ENCODE data around the gene NOTCH2.
A peak's percentile ranks its signal among the peaks of the same experiment; 100 is the strongest.
"Not testable (repeated sequence)": the region's sequence is repeated elsewhere in the genome, so short reads cannot be mapped to it uniquely, and the experiment has no call there.

Gene NOTCH2

DNA sequence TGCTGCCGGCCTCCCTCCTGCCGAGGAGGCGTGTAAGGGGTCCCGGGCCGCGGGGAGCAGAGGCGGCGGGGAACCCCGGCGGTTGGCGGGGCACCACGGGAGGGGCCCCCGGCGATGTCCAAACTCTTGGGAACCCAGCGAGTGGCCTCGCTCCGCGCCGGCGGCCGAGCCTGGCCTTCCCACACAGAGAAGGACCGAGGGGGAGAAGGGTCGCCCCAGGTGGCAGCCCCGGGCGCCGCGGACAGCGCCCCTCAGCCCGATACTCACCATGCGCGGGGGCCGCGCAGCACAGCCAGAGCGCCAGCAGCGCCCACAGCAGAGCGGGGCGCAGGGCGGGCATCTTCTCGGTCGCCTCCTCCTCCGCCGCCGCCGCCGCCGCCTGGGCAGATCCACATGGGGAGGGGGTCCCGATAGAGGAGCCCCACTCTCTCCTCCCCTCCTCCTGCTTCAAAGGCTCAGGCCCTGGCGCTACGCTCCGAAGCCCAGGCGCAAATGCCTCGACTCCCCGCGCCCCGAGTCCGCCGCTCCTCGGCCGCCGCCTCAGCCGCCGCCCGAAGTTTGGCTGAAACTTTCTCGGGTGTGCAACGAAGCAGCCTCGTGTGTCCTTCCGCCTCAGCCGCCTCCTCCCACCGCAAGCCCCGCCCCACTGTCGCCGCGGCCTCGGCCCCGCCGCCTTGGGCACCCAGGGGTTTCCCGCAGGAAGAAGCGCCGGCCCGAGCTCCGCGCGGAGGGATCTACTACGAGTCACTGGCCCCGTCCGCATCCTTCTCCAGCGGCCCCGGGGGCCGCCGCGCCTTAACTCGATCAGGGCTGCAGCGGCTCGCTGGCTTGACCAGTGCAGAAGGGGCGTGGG is at the start of gene NOTCH2:
Gene NOTCH2, minus strand, starts transcription at position 596 of the 853 bp plus-strand sequence. Its CDS starts 256 bp downstream, at position 340.
- DNase-seq = peak; percentile 57 to 58

DNA sequence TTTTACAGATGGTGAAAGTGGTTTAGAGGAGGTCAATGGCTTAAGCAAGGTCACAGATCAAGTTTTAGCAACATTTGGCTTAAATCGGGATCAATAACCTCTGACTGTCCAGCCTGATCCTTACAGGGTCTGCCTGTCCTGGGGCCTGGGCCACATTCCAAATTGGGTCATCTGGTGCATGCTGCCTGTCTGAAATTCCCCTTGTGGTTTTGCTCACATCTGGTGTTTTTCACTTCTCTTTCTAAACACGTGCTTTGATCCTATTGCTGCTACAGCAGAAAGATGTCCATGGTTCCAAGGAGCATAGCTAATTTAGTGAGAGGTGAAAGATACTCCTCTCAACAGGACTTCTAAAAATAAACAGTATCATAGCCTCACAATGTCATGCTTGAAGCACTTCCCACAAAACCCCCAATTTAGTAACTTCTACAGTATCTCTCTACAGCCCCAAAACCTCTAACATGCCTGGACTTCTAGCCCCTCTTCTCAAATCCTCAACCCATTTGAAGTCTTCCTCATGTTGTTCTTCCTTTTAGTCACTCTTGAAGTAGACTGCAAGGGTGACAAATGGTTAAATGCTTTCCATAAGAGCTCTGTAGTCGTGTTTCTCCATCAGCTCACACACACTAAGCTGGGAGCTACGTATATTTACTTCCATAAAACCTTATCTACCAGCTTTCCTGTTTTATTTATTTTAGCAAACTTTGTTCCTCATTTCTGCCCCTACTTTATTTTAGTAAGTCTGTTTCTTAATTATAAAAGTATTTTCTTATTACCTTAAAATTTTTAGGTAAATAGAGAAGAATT is 48.1 kb upstream of the NOTCH2 start:
- DNase-seq = not testable (repeated sequence)

DNA sequence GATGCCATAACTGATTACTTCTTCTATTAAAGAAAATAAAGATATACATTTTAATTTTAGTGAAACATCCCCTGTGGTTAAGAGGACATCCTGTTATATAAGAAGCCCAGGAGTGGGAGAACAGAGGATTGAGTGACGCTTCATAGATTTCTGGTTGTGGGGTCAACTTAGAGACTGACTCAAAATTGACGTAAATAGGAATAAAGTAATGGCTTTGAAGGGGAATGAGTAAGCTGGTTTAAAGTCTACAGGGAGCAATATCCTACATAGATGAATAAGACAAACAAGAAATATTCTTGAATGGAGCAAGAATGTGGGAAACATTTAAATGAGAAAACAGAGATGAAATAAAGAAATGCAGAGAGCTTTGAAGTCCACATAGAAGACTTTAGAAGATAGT is 46.6 kb upstream of the NOTCH2 start:
- not testable (repeated sequence) for DNase-seq

DNA sequence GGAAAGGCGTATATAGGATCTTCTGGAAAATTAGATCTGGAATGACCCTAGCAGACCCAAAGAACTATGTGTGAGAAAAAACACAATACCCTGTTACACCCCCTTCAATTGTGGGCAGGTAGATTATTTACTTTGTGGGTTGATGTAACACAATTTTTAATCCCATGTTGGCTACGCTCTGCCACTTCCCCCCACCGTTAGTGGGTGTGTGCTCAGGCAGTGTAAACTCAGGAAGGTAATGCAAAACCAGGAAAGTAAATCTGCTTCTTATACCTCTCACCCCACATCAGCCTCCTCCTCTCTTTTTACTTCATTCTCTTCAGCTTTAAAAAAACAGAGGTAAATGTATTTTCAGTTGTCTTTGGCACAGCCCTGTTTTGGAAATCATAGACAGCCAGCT is 43.7 kb upstream of the NOTCH2 start:
- not testable (repeated sequence) for DNase-seq

DNA sequence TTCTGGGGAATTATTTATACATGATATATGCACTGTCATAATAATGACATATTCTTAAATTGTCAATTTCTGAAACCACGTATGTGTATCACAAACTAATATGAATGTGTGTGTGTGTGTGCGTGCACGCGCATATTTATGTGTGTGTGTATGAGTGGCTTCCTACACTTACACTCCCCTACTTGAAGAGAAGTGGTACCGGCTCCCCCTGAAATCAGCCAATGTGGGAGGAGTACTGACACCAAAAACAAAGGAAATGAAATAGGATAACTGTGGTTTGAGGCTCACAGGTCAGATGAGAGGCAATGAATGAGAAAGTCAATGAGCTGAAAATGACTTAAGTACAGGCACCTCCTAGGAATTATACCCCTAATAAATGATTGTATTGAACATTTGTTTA is 42.8 kb upstream of the NOTCH2 start:
- DNase-seq = not testable (repeated sequence)

DNA sequence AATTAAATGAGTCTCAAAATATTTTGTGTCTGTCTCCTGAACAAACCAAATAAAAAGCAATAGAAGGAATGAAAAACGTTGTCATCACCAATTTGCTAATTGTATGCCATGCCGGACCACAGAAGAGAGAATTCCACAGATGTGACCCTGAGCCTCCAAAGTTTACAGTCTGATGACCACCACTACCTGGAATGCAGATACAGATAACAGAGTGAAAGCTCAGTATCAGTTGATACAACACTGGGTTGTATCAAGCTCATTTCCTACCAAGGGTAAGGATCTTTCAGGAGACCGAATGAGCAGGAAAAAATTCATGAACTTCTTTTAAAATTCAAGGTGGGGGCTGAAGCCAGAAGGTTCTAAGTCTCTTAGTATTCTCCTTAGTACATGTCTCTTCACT is 42.3 kb upstream of the NOTCH2 start:
- not testable (repeated sequence) for DNase-seq

DNA sequence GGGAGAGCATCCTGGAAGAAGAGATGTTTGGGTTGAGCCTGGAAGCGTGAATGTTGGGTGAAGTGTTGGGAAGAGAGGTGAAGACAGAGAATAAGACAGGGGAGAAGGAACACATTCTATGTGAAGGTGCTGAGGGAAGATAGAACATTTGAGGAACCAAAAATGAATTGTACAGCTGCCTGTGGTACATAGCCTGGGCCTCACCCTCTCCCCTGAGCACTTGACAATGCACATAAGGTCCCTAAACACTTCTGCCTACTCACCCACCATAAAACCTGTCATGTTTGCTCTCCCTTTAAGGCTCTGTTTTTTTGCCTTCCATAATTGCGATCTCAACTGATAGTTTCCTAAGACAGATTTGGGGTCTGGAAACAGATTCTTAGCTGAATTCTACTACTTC is 41.5 kb upstream of the NOTCH2 start:
- not testable (repeated sequence) for DNase-seq

DNA sequence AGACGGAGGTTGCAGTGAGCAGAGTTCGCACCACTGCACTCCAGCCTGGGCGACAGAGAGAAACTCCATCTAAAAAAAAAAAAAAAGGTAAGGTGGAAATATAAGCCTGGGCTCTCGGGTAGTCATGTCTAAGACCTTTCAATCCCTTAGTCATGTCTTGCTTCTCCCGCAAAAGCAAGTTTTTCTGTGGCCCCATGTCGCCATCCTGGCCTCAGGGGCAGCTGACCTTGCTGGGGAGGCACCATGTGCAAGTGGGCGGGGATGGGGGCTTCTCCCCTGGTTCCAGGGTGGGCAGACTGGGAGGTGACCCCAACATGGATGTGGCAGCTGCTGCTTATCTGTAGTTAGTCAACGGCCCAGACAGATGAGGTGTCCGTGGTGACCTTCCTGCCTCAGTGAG is 40.2 kb upstream of the NOTCH2 start:
- not testable (repeated sequence) for DNase-seq

DNA sequence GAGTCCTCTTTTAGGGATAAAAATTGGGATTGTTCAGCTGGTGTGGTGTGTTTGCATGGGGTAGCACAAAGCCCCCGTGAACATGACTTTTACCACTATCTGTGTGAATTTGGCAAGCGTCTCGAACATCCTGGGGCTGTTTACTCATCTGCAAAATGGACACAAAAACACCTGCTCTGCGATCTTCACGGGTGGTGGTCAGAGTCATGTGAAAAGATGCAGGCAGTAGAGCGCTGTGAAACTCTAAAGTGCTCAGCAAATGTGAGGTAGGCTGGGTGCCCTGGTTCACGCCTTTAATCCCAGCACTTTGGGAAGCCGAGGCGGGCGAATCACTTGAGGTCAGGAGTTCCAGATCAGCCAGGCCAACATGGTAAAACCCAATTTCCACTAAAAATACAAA is 39.7 kb upstream of the NOTCH2 start:
- DNase-seq = not testable (repeated sequence)

DNA sequence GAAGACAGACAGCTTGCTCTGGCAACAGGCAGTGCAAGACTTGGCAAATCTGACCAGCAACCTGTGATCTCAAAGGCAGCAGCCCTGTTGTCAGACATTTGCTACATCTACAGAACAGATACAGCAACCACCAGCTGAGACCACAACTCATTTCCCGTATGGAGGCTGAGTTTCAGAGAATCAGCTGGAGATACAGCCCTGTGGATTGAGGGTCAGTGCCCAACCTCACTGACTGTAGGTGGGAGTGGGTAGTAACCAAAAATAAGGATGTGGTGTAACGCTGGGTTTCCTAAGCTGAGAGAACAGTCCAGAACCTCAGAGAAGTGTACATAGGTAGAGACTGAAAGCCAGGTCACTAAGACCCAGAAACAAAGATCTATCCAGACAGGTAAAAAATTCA is 35.8 kb upstream of the NOTCH2 start:
- not testable (repeated sequence) for DNase-seq

DNA sequence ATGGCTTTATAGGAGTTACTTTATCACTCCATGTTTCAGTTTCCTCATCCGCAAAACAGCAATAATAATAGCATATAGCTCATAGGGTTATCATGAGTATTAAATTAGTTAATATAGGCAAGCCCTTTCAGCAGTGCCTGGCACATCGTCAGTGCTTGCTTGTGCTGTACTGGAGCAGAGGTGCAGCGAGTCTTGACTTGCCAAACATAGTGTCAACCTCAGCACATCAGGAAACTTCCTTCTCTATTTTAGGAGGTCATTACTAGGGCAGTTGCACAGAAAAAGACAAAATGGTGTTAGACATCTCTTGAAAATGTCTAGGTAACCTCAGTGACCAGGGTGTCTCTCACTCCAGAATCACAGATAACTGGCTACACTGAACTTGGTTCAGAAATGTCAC is 34.3 kb upstream of the NOTCH2 start:
- DNase-seq = not testable (repeated sequence)

DNA sequence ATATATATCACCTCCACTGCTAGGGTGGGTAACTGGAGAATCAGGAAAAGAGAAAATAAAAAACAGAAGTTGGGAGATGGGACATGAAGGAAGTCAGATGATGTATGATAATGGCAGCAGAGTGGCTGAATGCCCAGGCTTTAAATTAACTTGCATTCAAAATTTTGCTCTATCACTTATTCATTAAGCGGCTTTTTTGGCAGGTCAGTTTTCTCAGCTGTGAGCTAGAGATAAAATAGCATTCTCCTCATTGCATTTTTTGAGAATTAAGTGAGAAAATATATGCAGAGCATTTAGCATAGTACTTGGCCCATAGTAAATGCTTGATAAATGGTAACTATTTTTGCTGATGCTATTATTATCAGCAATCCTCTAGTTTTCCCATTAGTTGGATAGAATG is 32.1 kb upstream of the NOTCH2 start:
- DNase-seq = not testable (repeated sequence)

DNA sequence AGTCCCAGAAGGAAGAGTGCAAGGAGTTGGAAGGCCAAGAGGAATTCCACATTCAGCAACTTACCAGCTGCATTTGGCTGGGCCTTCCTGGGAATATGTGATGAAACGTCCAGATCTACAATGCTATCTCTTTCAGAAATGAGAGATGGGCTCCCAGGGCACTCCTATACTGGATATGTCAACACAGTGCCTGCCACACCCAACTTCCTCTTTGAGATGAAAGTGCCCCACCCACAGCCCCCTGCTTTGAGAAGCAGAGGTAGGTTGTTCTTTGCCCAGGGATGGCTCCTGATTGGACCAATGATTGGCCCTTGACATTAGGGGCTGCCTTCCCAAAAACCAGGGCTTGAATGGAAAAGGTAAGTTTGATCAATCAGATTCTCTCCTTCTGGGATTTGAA is 31.1 kb upstream of the NOTCH2 start:
- not testable (repeated sequence) for DNase-seq

DNA sequence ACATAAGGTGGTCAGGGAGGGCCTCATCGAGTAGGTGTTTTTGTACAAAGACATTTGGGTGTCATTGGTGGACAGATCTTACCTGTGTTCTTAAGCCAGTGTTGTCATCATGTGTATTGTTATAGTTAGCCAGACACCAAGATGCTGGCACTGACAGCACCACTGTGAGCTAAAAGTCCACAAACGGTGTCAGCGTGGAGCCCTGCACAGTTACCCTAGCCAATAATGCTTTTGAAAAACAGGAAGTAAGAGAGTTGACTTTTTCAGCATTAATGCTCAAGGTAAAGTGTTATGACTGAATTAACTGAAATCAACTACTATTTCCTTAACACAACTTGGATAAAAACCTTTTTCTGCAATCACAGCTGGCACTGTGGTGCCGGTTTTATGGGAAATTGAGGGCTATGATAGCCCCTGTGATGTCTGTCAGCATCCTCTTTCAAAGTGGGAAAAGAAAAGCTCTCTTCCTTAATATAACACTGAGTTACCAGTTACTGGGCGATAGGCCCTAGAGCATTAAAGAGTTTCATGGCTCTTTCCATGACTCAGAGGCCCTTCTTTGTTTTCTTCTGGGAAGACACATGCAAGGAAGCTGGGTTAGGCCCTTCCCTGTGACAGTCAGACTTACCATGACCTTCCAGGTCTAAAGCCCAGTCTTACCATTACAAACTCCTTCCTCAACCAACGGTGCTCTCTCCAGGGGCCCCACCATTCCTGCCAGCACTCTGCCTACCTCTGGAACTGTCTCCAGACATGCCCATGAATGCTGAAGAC is 29.7 kb upstream of the NOTCH2 start:
- not testable (repeated sequence) for DNase-seq

DNA sequence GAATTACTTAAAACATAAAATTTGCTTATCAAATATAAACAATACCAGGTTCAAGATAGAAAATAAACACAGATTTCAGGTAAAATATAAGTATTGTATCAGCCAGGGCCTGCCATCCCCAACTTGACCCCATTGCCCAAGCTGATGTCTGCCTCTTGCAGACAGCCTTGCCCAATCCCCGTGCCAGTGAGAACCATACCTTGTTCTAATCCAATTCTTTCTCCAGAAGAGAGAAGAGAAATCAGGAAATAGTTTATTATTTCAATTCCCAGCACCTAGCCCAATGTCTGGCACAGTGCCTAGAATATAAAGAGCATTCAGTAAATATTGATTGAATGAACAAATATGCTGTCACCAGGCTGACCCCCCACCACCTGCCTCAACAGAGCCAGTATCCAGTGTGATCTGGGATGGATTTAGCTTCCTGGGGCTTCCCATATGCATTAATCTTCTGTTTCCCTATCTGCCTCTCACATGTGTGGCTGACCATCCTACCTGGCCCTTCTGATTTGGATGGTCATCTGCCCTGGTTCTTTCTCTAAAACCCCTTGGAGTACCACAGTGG is 27.6 kb upstream of the NOTCH2 start:
- not testable (repeated sequence) for DNase-seq

DNA sequence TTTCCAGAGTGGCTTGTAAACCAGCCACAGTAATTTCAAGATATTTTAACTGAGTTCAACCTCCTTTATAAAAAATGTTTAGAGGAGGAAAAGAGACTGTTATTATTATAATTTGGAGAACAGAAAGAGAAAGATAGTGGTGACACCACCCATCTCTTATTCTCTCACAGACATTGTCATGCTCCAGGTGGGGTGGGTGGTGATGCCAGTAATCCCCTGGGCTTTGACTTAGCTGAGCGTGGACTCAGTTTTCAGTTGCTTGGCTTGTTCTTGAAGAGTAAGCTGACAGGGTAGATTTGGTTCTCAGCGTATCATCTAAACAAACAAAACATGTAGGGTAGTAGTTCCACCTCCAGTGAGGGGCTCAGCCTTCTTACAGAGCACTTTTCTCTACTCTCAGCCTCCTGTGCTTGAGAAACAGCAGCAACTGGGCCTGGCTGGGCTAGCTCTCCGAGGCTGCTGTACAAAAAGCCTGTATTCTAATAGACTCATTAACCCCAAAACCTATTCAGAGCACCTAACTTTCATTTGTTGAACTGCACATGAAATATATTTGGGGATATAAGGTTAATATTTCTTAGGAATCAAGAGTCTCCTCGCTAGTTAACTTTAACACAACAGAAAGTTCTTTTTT is 24.2 kb upstream of the NOTCH2 start:
- not testable (repeated sequence) for DNase-seq

DNA sequence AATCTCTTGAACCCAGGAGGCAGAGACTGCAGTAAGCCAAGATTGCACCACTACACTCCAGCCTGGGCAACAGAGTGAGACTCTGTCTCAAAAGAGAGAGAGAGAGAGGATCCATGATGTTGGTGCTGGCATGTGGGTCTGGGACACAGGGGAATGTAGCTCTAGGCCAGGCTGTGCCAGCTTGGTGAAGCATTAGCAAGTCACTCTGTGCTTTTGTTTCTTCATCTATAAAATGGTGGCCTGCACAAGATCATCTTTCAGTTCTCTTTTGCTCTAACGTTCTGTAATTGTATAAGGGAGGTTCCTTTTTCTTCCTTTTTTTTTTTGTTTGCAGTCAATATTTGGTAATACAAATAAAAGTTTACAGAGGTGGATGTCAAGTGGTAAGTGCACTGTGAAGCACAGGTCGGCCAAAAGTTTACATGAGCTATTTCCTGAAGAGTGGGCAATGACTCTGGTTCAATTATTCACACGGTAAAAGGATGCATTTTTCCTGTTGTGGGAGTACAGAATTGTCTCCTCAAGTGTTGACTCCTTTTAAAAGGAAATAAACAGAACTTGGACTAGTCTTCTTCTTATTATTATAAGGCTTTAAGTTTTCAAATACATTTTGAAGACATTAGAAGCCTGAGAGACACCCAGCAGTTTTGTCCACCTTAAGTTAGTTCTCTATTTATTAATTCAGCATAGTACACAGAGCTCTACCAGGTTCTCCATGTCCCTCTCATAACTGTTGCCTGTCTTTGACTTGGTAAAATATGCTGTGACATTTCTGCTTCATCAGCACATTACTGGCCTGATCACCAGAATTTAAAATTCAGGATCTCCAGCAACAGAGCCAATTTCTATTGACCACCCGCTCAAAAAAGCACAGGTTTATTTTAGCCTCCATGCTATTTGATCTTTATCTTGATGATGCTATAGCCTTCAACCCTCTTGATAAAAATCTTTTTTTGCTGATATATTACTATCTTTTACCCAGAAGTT is 23.1 kb upstream of the NOTCH2 start:
- DNase-seq = not testable (repeated sequence)

DNA sequence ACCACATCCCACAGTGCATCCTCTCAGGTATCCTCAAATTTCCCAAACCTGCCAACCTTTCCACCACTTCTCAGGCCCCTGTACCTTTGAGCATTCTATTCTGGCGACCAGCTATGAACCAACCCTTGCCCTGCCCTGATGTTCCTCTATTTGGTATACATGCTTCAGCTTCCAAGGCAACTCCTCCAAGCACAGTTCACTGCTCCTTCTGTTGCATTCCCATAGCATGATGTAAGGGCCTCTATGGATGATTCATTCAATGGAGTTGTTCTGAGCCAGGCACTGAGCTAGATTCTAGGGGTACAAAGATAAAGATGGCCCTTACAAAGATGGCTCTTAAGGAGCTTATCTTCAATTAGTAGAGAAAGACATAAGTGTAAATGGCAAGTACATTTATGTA is 21.4 kb upstream of the NOTCH2 start:
- not testable (repeated sequence) for DNase-seq

DNA sequence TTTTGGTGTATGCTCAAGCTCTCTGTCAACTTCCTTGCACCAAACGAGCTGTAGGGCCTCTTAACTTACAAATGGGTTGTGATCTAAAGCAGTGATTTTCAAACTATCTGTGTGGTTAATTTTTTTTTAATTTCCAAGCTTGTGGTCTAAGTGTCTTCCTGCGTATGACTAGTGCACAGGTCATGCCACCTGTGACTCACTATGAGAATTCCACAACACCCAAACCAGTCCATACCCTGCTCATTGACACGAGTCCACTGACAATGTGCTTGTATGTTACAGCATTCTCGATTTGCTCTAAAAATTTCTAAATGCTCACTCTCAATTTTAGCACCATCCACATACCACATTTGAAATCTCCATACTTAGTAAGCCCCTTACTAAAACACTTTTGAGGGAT is 18.5 kb upstream of the NOTCH2 start:
- peak; percentile 27 to 42 for DNase-seq

DNA sequence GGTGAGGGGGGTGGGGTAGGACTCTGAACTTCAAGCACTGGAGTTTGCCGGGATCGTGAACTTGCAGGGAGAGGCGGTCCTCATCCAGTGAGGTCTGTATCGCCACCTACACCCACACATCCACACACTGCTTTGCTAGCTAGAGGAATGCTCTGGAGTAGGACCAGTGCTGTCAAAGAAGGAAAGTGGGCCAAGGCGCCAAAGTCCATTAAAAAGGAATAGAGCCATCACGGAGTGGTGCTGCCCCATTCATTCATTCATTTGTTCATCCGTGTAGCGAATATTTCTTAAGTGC is 405 bp upstream of the NOTCH2 start:
- DNase-seq = not testable (repeated sequence)

DNA sequence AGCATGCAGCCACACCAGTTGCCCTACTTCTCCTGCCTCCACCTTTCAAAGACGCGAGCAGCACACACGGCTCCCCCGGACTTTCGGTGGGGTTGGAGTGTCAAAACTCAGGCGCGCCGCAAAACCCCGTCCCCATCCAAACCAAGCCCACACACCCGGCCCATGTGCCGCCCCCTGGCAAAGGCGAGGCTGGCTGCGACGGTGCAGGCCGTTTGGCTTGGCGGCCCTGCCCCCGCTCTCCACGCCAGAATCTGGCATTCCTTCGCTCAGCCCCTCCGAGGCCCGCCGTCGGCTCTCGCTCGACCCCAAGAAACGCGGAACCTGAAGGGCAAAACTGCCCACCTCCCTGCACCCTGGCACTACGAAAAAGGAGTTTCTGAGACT is 787 bp downstream of the NOTCH2 start:
- DNase-seq = peak; percentile 1 to 5
